Panc1 (cell line): ENCODE measurements around the gene CCDC8.

Experiments used
- CTCF ChIP-seq: fragments of 450-650 bp; IDR thresholded peaks from 2 replicates; pipeline ENCODE4 v1.5.1; 2017; ENCODE audit warnings: mild to moderate bottlenecking
- POLR2AphosphoS5 ChIP-seq: IDR thresholded peaks from 2 replicates; pipeline ENCODE4 v1.6.1; 2012; ENCODE audit warnings: mild to moderate bottlenecking, low read depth, low read length, moderate library complexity
- REST ChIP-seq, 2 experiments: IDR thresholded peaks; 2 replicates each; pipeline ENCODE4 v1.6.1; 2011 to 2012; ENCODE audit warnings: low read depth in 2 of 2, control low read depth in 1 of 2, low read length in 1 of 2, mild to moderate bottlenecking in 1 of 2, moderate library complexity in 1 of 2; ENCODE audit not compliant: insufficient read depth in 1 of 2

GRCh38 chr19:46388311-46389095 is 24.9 kb downstream of the CCDC8 start:
- TF ChIP-seq CTCF (no peak), REST (IDR thresholded peaks at IDR 0.05; ENCODE audit: insufficient read depth in 1 of 2, low read depth in 2 of 2, low read length in 1 of 2) (no peak), POLR2AphosphoS5 (no peak)
